Subcutaneous adipose tissue (tissue), 4 donors: ENCODE results near the gene HLA-G. TPM values are rescaled to one million over a fixed set of nuclear protein-coding genes. Genes with fewer than 3 reads are reported as not detected.

Source experiments
- CTCF ChIP-seq: fragments of 450-650 bp; IDR thresholded peaks from one replicate; pipeline ENCODE4 v1.5.1; 2016; ENCODE audit warnings: low read depth, mild to moderate bottlenecking, control low read depth, antibody characterized with exemption, moderate library complexity
- total RNA-seq, 4 donors: library from RNA; depleted of rRNA; stranded (reverse); fragments of >200 nt; gene quantifications; one replicate each; pipeline ENCODE4 v1.1.0, GENCODE V29; 2016

HLA-G gene
- total RNA-seq, 4 donors from 2014 or later = not detected

GRCh38 chr6:29834564-29835436 lies 7.2 kb downstream of the HLA-G start:
- no peak for TF ChIP-seq CTCF

- TF ChIP-seq CTCF = no peak
These were observed 12.3 kb downstream of the HLA-G start for GRCh38 chr6:29839917-29840316.

GRCh38 chr6:29841030-29841429 lies 13.4 kb downstream of the HLA-G start:
- TF ChIP-seq CTCF = no peak

GRCh38 chr6:29845405-29846006 lies 17.9 kb downstream of the HLA-G start:
- no peak for TF ChIP-seq CTCF

GRCh38 chr6:29847871-29848630 lies 20.4 kb downstream of the HLA-G start:
- TF ChIP-seq CTCF = no peak

- TF ChIP-seq CTCF = no peak
These were observed 22.5 kb downstream of the HLA-G start for GRCh38 chr6:29850011-29850553.

- TF ChIP-seq CTCF = no peak
These were observed 23.6 kb downstream of the HLA-G start for GRCh38 chr6:29851190-29851589.
